Astrocyte (in vitro differentiated cells and primary cell): ENCODE data around the gene VEGFA.

Source experiments
- CTCF ChIP-seq: IDR thresholded peaks from 2 replicates; pipeline ENCODE4 v1.5.1; 2011; ENCODE audit warnings: low read depth, mild to moderate bottlenecking, inconsistent platforms, low read length, moderate library complexity; ENCODE audit not compliant: insufficient read depth
- EZH2 ChIP-seq: IDR thresholded peaks from 2 replicates; pipeline ENCODE4 v1.6.1; 2012; ENCODE audit warnings: mild to moderate bottlenecking, low read length, inconsistent platforms; ENCODE audit not compliant: insufficient read depth

GRCh38 chr6:43806043-43806757, 36.2 kb downstream of the VEGFA start:
- TF ChIP-seq CTCF: no peak
- TF ChIP-seq EZH2: no peak
